ENCODE measurements around the gene POU6F2.
"Not testable (repeated sequence)": the region's sequence is repeated elsewhere in the genome, so short reads cannot be mapped to it uniquely, and the experiment has no call there.

POU6F2 gene

DNA sequence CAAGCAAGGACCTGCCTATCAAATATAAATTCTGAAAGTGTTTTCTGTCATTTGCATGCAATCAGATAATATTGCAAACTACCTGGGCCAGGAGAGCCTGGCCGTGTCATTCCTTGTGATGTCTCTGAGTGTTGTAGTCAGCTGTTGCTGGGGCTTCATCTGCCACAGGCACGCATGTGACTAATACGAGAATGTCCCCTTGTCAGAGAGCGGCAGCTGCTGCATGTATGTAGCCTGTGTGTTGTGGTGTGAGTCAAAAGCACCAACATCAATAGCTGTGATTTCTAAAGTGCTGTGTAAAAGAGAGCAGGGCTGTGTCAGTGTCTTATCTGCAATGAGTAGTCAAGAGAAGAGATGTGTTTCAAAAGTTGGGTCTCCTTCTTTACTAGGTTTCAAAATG lies 155.4 kb downstream of the POU6F2 start:
- DNase-seq = no peak

DNA sequence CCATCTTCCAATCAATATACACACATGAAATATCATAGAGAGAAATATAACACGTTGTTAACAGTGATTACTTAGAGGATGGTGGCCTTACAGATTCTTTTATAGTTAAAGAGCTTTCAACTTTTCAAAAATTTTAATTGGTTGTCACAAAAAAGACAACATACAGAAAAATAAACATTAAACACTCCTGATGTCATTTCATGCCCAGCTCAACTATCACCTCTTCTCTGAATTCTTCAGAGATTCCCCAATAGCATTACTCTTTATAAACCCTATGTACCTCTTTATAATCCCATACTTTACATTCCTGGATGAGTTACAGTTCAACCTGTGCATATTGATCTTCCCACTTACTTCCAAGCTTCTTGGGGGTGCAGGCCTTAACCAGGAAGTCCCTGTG lies 159.8 kb downstream of the POU6F2 start:
- no peak for DNase-seq

DNA sequence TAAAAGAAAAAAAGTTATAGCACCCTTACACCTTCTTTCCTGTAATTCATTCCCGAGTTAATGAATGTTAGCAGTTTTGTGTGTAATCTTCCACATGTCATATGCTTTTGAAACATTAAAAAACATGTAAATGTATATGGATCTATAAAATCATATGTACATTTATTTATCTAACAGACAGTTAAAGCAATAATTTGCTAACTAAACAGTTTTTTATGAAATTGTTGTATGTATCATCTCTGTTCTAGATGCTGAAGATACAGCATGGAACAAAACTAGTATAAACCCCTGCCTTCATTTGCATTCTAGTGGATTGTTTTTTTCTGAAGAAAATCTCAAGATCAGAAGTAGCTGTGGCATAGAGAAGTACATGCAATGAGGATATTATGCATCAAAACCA lies 165.0 kb downstream of the POU6F2 start:
- no peak for DNase-seq

DNA sequence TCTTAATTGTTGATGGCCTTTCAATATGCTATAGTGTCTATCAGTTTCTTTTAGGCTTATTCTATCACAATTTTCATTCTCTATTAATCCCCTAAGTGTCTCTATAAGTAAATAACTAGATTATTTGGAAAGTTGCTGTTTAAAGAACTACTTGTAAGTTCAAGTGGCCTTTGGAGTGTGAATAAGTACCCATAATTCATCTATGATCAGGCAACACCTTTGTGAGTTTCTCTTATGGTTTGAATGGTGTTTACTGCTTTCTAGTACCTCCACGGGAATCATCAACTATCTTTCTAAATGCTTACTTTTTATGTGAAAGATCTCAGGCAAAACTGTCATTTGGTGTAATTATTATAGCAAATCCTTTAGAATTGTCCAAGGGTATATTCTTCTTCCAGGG lies 166.7 kb downstream of the POU6F2 start:
- no peak for DNase-seq

DNA sequence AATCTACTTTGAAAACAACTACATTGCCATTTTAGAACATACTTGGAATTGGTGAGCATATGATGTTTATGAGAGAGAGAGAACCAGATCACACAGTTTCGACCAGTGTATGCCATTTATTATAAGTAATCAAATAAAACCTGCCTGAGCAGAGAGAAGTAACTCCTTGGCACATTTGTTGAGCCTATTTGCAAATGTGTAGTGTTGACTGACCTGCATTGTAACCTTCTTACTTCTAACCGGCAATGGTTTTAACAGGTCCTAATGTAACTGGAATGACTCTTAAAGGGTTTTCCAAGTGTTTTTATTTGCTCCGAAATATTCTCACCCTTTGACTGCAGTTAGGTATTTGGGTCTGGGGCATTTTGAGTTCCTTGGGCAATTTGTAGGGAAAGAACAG lies 167.6 kb downstream of the POU6F2 start:
- no peak for DNase-seq

DNA sequence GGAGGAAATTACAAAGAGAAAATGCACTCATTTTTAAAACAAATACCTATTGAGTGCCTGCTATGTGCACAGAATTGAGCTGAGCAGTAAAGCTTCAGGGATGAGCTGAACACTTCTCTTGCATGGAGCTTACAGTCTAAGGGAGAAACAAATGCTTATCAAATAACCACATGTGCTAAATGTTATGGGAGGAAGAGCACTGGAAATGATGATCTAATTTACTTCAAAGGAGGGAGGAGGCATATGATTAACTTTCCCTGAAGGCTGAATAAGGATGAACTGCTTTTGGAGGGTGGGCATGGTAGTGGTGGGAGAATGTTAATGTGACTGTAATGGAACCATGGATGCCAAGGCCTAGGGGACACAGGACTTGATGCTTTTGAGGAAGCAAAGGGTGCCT lies 168.2 kb downstream of the POU6F2 start:
- no peak for DNase-seq

DNA sequence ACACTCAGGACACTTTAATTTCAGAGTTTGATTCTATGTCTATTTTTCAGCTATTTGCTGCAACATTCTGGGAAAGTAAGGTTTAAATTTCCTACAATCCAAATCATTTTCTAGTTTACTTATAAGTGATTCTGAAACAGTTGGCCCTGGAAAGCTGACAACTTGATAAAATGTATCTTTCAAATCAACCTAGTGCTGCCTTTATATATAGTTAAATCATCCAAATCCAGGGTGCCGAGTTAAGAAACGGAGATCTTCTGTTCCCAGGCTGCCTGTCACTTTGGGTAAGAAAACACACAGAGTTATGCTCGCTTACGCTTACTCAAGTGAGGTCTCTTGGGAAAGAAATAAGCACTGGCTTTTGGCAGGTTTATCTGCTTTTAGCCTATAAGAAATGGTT lies 175.0 kb downstream of the POU6F2 start:
- no peak for DNase-seq

DNA sequence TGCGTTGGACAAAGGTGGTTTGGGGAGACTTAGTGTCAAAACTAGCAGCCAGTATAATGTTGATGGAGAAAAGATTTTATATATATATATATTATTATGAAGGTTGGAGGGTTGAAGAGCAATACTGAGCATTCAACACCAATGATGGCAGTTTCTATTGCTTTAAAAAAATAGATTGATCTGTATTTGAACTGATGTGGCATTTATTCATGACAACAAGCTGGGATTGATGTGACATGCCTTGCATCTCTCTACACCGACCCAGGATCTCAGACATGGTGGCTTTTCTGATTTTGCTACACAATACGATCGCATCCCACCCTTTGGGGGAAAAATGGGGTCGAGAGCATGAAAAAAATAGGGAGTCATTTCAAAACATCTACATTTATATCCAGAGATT lies 175.4 kb downstream of the POU6F2 start:
- no peak for DNase-seq

DNA sequence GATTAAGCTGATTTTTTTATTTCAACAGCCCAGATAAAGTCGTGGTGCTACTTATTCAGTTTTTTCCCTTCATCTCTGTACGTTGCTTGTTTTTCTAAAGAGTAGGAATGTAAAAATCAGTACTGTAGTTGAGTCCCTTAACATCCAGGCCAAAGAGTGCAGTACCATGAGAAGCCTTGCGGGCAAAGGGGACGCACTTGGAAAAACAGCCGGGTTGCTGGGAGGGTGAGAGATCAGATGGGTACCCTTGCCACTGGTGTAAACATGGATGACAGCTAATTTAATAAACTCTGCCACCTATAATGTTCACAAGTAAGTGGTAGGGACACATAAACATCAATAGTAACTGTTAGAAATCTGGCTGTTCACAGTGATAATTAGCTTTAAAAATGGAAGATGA lies 175.9 kb downstream of the POU6F2 start:
- DNase-seq = no peak

DNA sequence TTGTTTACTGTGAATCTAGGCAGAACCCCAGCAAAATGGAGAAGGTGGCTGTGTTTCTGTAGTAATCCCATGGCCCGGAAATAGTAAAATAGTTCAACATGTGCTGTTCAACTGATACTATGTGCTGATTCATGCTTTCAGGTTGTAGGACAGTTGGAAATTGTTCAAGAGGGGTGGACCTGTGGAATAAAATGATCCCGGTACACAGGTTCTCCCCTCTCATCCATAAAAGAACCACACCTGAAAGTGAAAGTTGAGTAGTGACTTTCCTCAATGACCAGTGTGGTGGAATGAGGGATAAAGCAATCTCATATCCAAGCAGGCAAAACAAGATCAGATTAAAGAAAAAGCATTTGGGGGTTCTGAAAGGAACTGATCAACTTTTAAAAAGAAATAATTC lies 177.1 kb downstream of the POU6F2 start:
- DNase-seq = no peak

DNA sequence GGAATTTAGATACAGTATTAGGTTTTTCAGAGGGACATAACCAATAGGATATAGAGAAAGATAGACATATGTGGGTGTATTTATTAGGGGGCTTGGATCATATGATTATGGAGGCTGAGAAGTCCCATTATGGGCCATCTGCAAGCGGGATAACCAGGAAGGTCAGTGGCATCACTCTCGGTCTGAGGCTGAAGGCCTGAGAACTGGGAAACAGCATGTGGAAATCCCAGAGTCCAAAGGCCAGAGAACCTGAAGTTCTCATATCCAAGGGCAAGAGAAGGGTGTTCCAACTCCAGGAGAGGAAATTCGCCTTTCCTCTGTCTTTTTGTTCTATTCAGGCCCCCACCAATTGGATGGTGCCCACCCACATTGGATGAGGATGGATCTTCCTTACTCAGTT lies 180.7 kb downstream of the POU6F2 start:
- DNase-seq = no peak

DNA sequence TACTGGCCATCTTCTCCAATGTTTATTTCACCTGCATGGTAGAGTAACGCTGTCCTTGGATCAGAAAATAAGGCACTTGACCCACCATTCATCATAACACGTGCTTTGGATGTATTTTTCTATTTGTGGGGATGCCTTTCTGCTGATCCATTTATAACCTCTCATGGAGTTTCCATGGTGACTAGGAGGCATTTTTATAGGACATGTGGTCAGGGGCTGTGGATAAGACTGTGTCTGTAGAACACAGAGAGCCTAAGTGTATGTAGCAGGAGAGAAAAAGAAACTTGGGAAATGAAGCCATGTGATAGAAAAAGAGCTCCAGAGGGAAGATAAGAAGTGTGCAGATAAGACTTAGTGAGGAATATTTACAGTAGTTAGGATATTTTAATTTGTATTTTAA lies 184.2 kb downstream of the POU6F2 start:
- no peak for DNase-seq

DNA sequence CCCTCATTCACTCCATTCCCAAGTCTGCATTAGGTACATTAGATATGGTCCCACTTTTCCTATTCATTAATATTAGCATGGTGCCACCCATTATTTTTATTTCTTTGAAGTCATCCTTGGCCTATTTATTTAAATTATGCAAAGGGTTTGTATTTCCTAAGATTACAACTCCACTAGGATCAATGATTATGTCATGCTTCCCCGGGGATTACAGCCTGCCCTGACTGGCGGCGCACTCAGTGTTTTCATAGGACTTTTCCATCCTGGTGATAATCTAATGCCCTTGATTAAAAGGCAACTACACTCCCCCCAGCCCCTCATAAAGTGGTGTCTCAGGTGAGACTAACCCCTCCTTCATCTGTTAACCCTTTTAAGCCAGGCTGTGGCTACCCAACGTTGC lies 187.2 kb downstream of the POU6F2 start:
- no peak for DNase-seq

DNA sequence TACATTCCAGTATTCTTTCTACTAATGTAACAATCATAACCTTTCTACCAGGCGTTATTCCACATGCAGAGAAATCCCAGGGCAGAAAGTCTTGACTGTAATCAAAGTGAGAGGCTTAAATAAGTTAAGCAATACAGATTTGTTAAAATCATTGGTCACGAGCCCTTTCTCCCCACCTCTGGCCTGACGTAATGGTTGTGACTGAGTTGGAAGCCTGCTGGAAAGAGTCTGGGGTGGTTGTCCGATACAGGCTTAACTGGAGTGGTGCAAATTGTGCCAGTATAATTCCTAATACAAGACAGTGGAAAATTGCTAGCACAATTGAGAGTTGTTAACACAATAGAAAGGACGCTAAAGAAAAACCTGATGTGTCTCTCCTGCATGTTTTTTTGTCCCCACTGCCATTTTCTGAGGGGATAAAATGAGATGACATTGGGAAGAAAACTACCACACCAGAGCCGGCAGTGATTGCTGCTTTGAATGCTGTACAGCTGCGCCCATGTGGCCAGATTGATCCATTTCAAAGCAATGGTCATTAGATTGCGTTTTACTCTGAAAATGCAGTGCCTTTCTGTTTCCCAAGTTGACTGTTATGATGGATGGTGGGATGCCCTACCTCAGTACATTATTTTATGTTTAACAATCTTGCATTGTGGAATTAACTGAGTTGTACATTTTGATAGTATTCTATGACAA lies 190.8 kb downstream of the POU6F2 start:
- no peak for DNase-seq

DNA sequence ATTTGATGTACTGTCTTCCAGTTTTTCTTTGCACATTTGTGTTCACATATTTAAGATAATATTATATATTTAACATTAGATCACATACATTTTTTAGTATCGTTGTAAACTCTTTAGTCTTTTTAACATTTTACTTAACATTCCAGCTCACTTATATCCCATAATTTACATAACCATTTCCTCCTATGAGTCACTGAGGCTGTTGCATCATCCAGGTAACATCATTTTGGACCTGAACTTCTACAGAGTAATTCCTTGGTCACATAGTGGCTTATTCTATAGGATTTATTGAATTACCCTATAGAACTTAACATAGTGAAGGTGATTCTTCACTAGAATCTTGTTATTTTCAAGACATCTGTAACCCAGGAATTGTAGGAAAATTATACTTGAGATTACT lies 194.4 kb downstream of the POU6F2 start:
- no peak for DNase-seq

DNA sequence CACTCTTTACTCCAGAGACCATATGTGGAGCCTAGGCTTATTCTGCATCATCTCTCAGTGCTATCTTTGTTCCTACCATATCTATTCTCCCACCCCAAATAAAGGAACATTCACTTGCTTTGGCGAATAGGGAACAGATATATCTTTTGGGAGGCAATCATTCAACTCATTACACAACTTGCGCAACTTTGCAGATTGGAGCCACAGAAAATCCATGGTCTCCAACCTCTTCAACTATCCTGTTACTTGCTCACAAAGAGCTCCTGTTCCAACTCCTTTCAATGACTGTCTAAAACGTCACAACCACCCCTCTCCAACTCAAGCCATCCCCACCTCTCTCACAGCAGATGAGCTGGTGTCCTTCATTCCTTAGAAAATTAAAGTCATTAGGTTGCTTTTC lies 203.7 kb downstream of the POU6F2 start:
- no peak for DNase-seq

DNA sequence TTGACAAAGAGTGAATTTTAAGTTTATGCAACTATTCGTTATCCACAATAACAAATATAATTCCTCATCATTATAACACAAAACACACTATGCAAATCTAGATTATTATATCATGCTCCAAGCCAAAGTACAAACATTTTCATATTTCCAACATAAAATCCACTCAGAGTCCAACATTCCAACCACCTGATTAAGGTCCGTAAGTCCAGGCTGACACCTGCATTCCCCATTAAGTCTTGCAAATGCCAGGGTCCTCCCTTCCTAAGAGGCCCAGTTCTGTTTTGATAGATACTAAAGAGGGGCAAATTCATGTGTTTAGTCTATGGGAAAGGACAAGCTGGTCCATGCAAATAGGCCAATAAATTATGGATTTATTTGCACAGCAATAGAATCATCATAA lies 206.1 kb downstream of the POU6F2 start:
- DNase-seq = no peak

DNA sequence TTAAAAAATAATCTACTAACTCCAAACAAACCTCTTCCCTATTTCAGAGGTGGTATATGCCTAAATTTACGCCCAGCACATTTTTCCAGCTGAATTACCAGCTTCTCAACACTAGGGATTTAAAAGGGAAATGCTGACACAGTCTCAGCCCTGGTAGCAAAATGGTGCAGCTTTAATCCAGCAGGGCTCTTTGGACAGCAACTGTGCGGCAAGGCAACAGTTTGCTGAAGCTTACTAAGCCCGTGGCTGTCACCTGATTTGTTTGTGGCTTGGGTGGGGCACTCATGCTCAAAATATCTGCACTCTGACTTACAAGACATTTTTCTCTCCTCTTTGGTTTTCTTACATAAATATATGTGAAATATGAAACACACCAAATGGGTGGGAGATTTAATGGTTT lies 206.7 kb downstream of the POU6F2 start:
- DNase-seq = no peak

DNA sequence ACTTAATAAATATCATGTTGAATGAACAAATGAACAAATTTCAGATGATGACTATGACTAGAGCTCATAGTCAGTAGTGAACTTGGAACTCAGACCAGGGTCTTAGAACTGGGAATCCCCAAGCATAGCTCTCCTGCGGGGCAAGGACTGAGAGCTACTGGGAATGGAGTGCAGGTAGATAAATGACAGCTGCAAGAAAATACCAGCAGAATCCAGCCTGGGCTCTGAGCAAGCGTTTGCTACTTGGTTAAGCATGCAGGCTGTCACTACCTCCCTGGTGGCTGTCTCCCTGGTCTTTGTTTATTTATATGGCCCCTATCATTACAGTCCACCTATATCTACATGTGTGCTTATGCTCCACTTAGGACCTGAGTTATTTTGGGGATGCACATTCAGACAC lies 208.4 kb downstream of the POU6F2 start:
- DNase-seq = no peak

DNA sequence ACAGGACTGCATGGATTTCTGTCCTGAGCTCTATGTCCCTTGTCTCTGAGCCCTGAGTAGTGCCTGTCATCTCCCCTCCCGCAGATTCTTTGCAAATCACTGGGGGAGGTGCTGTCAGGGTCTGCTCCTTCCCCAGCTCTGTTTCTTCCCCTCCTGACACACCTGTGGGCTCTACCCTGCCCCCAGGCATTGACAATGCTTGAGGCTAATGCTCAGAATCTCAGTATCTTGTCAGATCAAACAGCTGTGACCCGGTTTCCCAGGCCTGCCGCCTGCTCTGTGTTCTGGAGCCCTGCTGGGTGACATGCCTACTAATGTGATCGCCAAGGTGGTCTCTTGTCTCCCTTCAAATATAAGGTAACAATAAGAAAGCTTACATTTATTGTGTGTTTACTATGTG lies 209.0 kb downstream of the POU6F2 start:
- DNase-seq = no peak

DNA sequence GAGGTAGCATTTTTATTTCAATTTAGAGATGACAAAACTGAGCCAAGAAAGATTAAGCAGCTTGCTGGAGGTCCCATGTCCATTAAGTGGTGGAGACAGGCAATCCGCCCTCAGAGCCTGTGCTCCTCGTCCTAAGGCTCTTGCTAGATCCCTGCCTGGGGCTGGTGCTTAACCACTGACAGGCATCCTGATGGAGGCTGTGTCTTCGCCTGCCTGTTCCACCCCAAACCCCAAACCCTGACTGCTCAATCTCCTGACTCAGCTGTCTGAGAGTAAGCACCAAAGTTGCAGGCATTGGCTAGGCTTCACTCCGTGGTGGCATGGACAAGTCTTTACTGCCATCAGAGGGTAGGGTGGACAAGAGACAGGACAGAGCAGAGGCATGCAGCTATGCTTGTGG lies 209.4 kb downstream of the POU6F2 start:
- DNase-seq = no peak

DNA sequence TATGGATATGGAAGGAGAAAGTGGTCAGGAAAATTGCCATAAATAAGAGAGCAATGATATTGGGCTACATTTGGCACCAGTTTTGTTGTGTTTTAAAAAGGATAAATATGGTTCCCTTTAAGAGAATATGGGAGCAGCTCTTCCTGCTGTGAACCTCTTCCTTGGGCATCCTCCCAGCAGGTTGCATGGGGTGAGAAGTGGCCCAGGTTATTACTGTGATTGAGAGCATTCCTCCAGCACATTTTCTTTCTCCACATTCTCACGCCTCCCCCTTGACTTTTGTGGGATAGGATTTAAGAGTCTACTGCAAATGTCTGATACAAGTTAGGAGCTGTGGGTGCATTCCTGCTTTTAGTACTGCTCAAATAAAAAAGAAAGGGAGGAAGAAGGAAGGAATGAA lies 214.8 kb downstream of the POU6F2 start:
- no peak for DNase-seq

DNA sequence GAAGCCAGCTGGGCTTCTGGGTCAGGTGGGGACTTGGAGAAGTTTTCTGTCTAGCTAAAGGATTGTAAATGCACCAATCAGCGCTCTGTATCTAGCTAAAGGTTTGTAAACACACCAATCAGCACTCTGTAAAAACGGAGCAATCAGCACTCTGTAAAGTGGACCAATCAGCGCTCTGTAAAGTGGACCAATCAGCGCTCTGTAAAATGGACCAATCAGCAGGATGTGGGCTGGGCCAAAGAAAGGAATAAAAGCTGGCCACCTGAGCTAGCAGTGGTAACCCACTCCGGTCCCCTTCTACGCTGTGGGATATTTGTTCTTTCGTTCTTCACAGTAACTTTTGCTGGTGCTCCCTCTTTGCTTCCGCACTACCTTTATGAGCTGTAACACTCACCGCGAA lies 216.7 kb downstream of the POU6F2 start:
- not testable (repeated sequence) for DNase-seq

DNA sequence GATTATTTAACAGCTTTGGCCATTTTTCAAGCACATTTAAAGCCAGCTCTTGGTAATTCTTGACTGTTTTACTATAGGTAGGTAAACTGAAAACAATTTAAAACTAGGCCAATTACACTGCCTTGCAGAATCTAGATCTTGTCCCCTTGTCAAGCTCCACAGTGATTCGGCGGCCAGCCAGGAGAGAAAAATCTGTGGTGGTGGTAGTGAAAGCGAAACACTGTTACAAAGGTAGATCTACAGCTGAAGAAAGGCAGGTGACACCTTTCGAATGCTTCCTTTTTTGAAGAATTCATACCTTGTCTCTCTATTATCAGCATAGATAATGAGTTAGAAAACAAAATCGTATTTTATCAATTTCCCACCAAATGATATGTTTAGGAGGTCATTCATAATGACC lies 218.3 kb downstream of the POU6F2 start:
- DNase-seq = no peak

DNA sequence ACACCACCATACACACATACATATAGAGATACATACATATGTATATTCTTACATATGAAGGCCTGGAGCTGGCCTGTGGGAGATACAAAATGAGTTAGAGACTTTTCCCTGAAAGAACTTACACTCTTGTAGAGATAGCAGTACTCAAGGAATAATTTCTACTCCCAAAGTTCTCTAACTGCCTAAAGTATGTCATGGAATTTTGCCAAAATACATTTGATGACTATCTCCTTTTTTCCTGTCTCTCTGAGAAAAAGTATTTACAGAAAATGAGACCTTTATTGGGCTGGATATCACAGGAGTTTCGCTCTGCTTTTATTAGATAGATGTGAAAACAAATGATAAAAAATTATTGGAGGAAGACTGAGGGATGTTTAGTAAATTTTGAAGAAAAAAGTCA lies 220.1 kb downstream of the POU6F2 start:
- no peak for DNase-seq

DNA sequence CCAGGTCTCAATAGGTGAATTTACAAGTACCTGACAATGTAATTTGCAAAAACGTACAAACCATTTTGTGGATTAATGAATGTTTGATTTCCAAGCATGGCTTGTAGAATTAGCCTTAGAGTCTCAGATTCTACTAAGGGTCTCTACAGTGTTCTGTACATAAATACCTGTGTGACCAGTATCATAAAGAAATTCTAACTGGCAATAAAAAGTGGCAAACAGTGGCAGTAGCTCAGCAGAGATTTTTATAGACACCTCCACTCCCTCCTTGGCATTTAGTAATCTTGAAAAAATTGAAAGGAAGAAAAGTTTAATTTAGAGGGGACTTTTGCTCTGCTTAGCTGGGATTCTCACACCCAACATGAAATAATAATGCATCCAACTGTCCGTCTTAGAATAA lies 220.8 kb downstream of the POU6F2 start:
- no peak for DNase-seq
